Ovary (tissue), 3 donors: ENCODE results near the gene SEC16A.

Experiments
- EP300 ChIP-seq: sonication (generic); formaldehyde crosslinking; IDR thresholded peaks from one replicate; pipeline ENCODE4 v1.6.1; 2017; ENCODE audit warnings: antibody characterized with exemption
- POLR2A ChIP-seq: fragments of 450-650 bp; IDR thresholded peaks from one replicate; pipeline ENCODE4 v1.6.1; 2017; ENCODE audit warnings: antibody characterized with exemption, mild to moderate bottlenecking, moderate library complexity
- TF ChIP-seq, protein P1 (sequence below), 3 donors: fragments of 450-650 bp in 2 of 3; fragments of 200-600 bp in 1 of 3; IDR thresholded peaks; one replicate each; pipeline versions ENCODE4 v1.5.1 to v1.8.0; 2016 to 2022; ENCODE audit warnings: antibody characterized with exemption in 3 of 3, mild to moderate bottlenecking in 1 of 3
- donor health status: DM: no; HTN: no; CAD: no.

DNA sequence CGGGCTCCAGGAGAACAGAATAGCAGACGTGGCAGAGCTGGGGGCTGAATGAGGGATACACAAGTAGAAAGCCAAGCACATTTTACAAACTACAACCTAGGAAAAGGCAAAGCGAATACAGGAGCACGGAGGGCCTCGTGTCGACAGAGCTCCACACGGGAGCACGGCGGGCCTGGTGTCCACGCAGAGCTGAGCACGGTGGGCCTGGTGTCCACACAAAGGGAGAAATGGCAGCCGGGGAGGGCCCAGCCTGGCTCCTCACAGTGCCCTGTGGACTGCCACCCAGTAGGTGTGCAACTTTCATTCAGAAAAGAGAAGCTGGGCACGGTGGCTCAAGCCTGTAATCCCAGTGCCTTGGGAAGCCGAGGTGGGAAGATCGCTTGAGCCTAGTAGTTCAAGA, 39.8 kb downstream of the SEC16A start:
- TF ChIP-seq, protein P1, sequence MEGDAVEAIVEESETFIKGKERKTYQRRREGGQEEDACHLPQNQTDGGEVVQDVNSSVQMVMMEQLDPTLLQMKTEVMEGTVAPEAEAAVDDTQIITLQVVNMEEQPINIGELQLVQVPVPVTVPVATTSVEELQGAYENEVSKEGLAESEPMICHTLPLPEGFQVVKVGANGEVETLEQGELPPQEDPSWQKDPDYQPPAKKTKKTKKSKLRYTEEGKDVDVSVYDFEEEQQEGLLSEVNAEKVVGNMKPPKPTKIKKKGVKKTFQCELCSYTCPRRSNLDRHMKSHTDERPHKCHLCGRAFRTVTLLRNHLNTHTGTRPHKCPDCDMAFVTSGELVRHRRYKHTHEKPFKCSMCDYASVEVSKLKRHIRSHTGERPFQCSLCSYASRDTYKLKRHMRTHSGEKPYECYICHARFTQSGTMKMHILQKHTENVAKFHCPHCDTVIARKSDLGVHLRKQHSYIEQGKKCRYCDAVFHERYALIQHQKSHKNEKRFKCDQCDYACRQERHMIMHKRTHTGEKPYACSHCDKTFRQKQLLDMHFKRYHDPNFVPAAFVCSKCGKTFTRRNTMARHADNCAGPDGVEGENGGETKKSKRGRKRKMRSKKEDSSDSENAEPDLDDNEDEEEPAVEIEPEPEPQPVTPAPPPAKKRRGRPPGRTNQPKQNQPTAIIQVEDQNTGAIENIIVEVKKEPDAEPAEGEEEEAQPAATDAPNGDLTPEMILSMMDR (IDR thresholded peaks at IDR 0.05), result no peak
- TF ChIP-seq POLR2A (no peak), EP300 (no peak)
